Type B pancreatic cell (in vitro differentiated cells): ENCODE measurements around the gene HSD17B13. TPM values are rescaled to one million over a fixed set of nuclear protein-coding genes. Genes with fewer than 3 reads are reported as not detected.

Source experiments
- DNase-seq: peaks from one replicate; pipeline ENCODE4 v3.0.0; 2021; ENCODE audit warnings: mixed read lengths; ENCODE audit not compliant: unreplicated experiment; ENCODE audit errors: extremely low spot score
- H3K27ac Mint-ChIP-seq: 2 replicates; pipeline ENCODE4 v1.8.0; 2021; ENCODE audit warnings: mild to moderate bottlenecking, mixed read lengths
- H3K27me3 Mint-ChIP-seq: 2 replicates; pipeline ENCODE4 v1.8.0; 2021; ENCODE audit warnings: mixed read lengths
- H3K36me3 Mint-ChIP-seq: 2 replicates; pipeline ENCODE4 v1.8.0; 2021; ENCODE audit warnings: mixed read lengths
- H3K4me1 Mint-ChIP-seq: one replicate; pipeline ENCODE4 v1.8.0; 2021; ENCODE audit warnings: mixed read lengths; ENCODE audit not compliant: unreplicated experiment
- H3K4me3 Mint-ChIP-seq: 2 replicates; pipeline ENCODE4 v1.8.0; 2021; ENCODE audit warnings: mild to moderate bottlenecking, mixed read lengths
- H3K9me3 Mint-ChIP-seq: 2 replicates; pipeline ENCODE4 v1.8.0; 2021; ENCODE audit warnings: mixed read lengths
- total RNA-seq: library from RNA; stranded (reverse); gene quantifications from 2 replicates; pipeline ENCODE4 v1.2.1, GENCODE V29; 2021; ENCODE audit warnings: low replicate concordance
- TF ChIP-seq, protein P1 (sequence below): fragments of 200-600 bp; sonication (generic); conservative IDR thresholded peaks from 2 replicates; pipeline ENCODE4 v1.5.0; 2021; ENCODE audit warnings: antibody characterized with exemption, mild to moderate bottlenecking

HSD17B13 gene
- total RNA-seq, 1 donor from 2014 or later: 0.17 TPM

DNA sequence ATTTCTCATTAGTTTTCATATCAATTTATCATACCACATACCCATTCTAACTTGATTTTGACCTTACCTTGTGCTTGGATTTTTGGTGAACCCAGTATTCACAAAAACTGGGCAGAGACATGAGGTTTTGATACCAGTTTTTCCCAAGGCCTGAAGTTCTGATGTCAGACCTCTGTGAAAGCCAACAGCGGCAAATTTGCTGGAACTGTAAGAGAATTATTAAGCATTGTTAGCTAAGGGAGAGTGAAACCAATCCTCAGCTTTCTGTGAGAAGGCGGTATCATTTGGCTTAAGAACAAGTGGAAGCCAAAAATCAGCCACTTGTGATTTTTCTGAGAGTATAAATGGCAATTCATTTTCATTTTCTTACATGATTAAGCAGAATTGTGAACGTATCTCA lies 8.9 kb downstream of the HSD17B13 start:
- no peaks in the 10 kb centered on the region for H3K27me3 Mint-ChIP-seq

DNA sequence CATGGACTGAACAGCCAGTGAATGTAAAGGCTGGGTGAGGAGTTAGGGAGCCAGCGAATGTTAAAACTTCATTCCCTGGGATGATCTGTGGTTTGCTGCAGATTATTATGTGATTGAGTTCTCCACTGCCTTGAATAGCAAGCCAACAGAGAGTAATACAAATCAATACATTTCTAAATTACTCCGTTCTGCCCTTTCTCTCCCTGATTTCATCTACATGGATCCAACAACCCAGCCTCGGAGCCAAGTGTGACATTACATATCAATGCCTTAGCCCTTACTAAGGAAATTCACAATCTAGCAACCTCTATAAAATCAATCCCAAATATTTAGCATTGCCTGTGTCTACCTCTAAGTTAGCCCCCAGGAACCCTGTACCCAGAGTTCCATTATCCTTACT lies 11.0 kb downstream of the HSD17B13 start:
- Mint-ChIP-seq H3K36me3 (no peaks in the 10 kb centered on the region), H3K4me1 (no peaks in the 10 kb centered on the region), H3K27me3 (no peaks in the 10 kb centered on the region), H3K9me3 (no peaks in the 10 kb centered on the region), H3K27ac (no peak overlapping the region), H3K4me3 (no peak overlapping the region)
- TF ChIP-seq, protein P1, sequence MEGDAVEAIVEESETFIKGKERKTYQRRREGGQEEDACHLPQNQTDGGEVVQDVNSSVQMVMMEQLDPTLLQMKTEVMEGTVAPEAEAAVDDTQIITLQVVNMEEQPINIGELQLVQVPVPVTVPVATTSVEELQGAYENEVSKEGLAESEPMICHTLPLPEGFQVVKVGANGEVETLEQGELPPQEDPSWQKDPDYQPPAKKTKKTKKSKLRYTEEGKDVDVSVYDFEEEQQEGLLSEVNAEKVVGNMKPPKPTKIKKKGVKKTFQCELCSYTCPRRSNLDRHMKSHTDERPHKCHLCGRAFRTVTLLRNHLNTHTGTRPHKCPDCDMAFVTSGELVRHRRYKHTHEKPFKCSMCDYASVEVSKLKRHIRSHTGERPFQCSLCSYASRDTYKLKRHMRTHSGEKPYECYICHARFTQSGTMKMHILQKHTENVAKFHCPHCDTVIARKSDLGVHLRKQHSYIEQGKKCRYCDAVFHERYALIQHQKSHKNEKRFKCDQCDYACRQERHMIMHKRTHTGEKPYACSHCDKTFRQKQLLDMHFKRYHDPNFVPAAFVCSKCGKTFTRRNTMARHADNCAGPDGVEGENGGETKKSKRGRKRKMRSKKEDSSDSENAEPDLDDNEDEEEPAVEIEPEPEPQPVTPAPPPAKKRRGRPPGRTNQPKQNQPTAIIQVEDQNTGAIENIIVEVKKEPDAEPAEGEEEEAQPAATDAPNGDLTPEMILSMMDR: no peak
- no peak for DNase-seq

More for the DNA sequence above, 8.9 kb downstream of the HSD17B13 start:
- H3K36me3 Mint-ChIP-seq: no peaks in the 10 kb centered on the region
- no peak overlapping the region for H3K4me3 Mint-ChIP-seq
- H3K4me1 Mint-ChIP-seq: no peaks in the 10 kb centered on the region
- no peak for DNase-seq
- no peak overlapping the region for H3K27ac Mint-ChIP-seq
- TF ChIP-seq, protein P1: no peak
- no peaks in the 10 kb centered on the region for H3K9me3 Mint-ChIP-seq

DNA sequence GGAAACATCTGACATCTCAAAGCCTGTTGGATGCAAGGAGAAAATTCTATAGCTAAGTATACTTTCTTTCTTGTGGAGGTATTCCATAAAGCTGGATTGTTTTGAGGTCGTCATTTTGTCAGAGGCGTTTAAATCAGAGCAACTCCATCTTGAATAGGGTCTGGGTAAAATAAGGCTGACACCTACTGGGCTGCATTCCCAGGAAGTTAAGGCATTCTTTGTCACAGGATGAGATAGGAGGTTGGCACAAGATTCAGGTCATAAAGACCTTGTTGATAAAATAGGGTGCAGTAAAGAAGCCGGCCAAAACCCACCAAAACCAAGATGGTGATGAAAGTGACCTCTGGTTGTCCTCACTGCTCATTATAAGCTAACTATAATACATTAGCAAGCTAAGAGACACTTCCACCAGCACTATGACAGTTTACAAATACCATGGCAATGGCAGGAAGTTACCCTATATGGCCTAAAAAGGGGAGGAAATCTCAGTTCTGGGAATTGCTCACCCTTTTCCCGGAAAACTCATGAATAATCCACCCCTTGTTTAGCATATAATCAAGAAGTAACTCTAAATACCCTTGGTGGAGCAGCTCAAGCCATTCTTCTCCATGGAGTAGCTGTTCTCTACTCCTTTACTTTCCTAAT lies 11.9 kb downstream of the HSD17B13 start:
- DNase-seq: no peak
- no peaks in the 10 kb centered on the region for H3K36me3 Mint-ChIP-seq
- no peaks in the 10 kb centered on the region for H3K9me3 Mint-ChIP-seq
- H3K4me1 Mint-ChIP-seq: no peaks in the 10 kb centered on the region
- TF ChIP-seq, protein P1: no peak
- H3K27me3 Mint-ChIP-seq: no peaks in the 10 kb centered on the region
- no peak overlapping the region for H3K4me3 Mint-ChIP-seq
- H3K27ac Mint-ChIP-seq: no peak overlapping the region

DNA sequence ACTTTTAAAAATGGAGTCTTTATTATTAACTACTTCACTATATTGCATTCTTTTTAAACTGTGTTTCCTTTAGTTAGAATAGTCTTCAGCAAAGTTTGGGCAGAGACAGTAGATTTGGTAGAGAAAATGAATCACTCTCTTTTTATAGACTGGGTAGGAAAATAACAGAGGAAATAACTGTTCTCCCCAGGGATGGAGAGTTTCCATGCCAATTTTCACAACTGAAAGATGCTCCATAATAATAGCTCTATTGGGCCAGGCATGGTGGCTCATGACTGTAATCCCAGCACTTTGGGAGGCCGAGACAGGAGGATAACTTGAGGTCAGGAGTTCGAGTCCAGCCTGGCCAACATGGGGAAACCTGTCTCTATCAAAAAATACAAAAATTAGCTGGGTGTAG lies 13.1 kb downstream of the HSD17B13 start:
- Mint-ChIP-seq H3K4me3 (no peak overlapping the region), H3K36me3 (no peaks in the 10 kb centered on the region), H3K27me3 (no peaks in the 10 kb centered on the region), H3K27ac (no peak overlapping the region), H3K4me1 (peaks cover 8% of the 10 kb centered on the region), H3K9me3 (no peaks in the 10 kb centered on the region)
- TF ChIP-seq, protein P1: no peak
- no peak for DNase-seq

DNA sequence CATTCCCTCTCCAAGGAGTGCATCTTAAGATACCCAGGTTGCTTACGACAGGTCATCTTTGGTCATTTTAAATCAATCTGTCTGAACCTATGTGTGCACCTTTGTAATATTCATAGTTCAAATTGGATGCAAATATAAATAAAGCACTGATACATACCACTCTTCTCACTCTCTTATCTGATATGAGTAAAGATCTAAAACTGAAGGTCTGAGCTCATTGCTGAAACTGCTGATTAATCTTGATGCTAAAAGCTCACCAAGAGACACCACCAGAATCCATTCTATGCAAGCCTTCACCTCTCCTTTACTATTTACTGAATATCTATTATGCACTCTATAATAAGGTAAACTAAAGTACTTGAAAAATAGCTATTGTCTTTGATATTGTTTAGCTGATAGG lies 16.6 kb downstream of the HSD17B13 start:
- Mint-ChIP-seq H3K4me3 (no peak overlapping the region), H3K27me3 (no peaks in the 10 kb centered on the region), H3K36me3 (no peaks in the 10 kb centered on the region), H3K4me1 (peaks cover 23% of the 10 kb centered on the region), H3K9me3 (no peaks in the 10 kb centered on the region), H3K27ac (no peak overlapping the region)
- TF ChIP-seq, protein P1: no peak
- no peak for DNase-seq
